Esophagus (tissue), 2 donors: ENCODE results near the gene KCMF1. TPM values are rescaled to one million over a fixed set of nuclear protein-coding genes. Genes with fewer than 3 reads are reported as not detected.
A peak's percentile ranks its signal among the peaks of the same experiment; 100 is the strongest.

Source experiments
- H3K27ac ChIP-seq, 2 donors: one replicate each; pipeline ENCODE4 v1.5.1; 2013; ENCODE audit warnings: low read depth in 2 of 2, mild to moderate bottlenecking in 2 of 2, inconsistent platforms in 1 of 2, low read length in 1 of 2, moderate library complexity in 1 of 2
- H3K27me3 ChIP-seq, 2 donors: one replicate each; pipeline ENCODE4 v1.6.1; 2013; ENCODE audit warnings: low read length in 2 of 2, control low read depth in 1 of 2, mild to moderate bottlenecking in 1 of 2; ENCODE audit not compliant: insufficient read depth in 2 of 2, control insufficient read depth in 1 of 2
- H3K36me3 ChIP-seq, 2 donors: one replicate each; pipeline ENCODE4 v1.6.1; 2013; ENCODE audit warnings: low read length in 1 of 2; ENCODE audit not compliant: control insufficient read depth in 2 of 2, insufficient read depth in 2 of 2
- H3K4me1 ChIP-seq, 2 donors: one replicate each; pipeline ENCODE4 v1.6.1; 2013; ENCODE audit warnings: low read length in 1 of 2; ENCODE audit not compliant: control insufficient read depth in 2 of 2, insufficient read depth in 2 of 2
- H3K4me3 ChIP-seq, 2 donors: one replicate each; pipeline ENCODE4 v1.5.1; 2013; ENCODE audit warnings: low read length in 2 of 2, mild to moderate bottlenecking in 2 of 2, low read depth in 1 of 2, moderate library complexity in 1 of 2
- H3K9me3 ChIP-seq, 2 donors: one replicate each; pipeline ENCODE4 v1.6.1; 2013; ENCODE audit warnings: mild to moderate bottlenecking in 2 of 2, low read depth in 1 of 2, low read length in 1 of 2, moderate library complexity in 1 of 2; ENCODE audit not compliant: control insufficient read depth in 2 of 2, insufficient read depth in 1 of 2
- WGBS, 2 donors: extraction: QIAGEN DNeasy Blood & Tissue Kit; methylation state at CpG; one replicate each; pipeline ENCODE4 v1.1.7; 2013; 5-methylcytosine and 5-hydroxymethylcytosine counted together
- polyA plus RNA-seq, 2 donors: library from polyadenylated mRNA; stranded (reverse); fragments of 200-250 nt; gene quantifications; one replicate each; pipeline ENCODE4 v1.2.3, GENCODE V29; 2013
- donor health status: healthy with polysubstance abuse.
- donor health status: Bipolar disorder and iron deficiency.

Gene KCMF1
- polyA plus RNA-seq, 2 donors = 33.7 to 52.7 TPM

DNA sequence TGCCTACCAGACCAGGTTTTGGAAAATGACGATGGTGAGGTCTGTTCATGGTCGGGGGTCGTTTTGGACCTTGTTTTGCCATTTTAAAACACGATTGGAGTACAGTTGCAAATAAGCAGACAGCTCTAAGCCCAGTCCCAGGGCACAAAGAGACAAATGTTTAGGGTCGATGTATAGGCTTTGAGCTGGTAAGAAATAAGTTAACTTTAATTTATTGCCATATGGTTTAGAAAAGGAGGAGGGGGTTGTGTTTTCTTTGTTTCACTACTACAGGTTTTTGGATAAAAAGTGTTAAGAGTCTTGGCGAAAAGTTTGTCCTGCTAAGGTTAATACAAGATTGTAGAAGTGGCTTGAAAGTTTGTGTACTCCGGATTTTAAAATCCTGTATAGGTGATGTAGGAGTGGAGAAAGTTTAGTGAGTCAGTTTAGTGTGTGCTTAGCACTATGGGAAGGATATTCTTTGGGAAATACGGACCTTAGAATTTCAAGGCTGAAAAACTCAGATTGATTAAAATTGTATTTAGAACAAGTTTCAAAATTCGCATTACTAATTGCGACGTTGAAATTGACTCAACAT is 1.3 kb downstream of the KCMF1 start:
- Histone ChIP-seq H3K36me3 (no peaks in the 10 kb centered on the region), H3K4me3 (peak overlapping the region; percentile 89 to 95), H3K27me3 (no peaks in the 10 kb centered on the region), H3K9me3 (no peaks in the 10 kb centered on the region), H3K27ac (peak overlapping the region; percentile 98 to 100), H3K4me1 (peaks cover 0 to 1% of the 10 kb centered on the region in 2 donors)
- WGBS, 2 donors = 5 to 6% methylated on average over 11 of the region's 11 CpGs

DNA sequence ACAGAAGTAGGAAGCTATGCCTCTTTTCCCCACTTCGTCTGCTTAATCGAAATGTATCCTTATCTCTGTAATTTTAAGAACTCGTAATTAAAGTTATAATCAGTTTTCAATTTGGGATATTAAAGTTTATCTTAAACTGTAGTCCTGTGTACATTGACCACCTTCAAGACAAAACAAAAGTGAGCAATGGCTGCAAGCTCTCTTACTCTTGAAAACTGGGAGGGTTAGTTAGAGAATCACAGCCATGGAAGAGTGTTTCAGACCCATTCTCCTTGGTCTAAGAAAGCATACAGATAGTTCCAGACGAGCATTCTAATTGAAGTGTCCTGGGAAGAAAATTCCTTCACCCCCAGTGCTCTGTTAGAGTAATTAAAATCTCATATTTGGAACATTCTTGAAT is 2.0 kb downstream of the KCMF1 start:
- peak overlapping the region in 1 of 2 donors; percentile 95 for H3K4me3 ChIP-seq
- H3K9me3 ChIP-seq = no peaks in the 10 kb centered on the region
- no peaks in the 10 kb centered on the region for H3K36me3 ChIP-seq
- peak overlapping the region in 1 of 2 donors; percentile 7 for H3K27ac ChIP-seq
- H3K4me1 ChIP-seq = peaks cover 0 to 3% of the 10 kb centered on the region in 2 donors
- no peaks in the 10 kb centered on the region for H3K27me3 ChIP-seq
- WGBS, 2 donors = 10 to 13% methylated on average over 4 of the region's 4 CpGs

DNA sequence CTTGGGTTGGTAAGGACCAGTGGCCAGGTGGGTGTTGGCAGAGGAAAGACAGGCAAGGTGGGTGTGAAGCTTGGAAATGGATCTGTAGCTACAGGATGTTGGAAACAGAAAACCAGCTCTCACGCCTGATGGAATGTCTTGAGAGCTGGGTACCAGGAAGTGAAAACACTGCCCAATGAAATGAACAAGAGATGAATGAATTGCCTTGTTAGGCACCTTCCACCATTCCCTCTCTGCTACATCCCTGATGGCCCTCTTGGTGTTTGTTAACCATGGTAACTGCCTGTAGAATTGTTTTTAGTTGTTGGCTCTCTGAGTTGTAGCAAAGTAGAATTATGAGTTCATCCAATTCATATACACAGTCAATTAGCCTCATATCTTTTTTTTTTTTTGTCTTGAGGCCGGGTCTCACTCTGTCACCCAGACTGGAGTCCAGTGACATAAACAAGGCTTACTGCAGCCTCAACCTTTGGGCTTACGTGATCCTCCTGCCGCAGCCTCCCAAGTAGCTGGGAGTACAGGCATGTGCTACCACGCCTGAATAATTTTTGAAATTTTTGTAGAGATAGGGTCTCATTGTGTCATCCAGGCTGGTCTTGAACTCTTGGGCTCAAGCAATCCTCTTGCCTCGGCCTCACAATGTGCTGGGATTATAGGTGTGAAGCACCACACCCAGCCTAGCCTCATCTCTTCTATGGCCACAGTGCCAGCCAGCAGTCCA is 9.5 kb downstream of the KCMF1 start:
- Histone ChIP-seq H3K27ac (peak overlapping the region in 1 of 2 donors; percentile 9), H3K4me3 (no peak overlapping the region), H3K4me1 (peaks cover 7 to 9% of the 10 kb centered on the region in 2 donors), H3K36me3 (no peaks in the 10 kb centered on the region), H3K9me3 (no peaks in the 10 kb centered on the region), H3K27me3 (no peaks in the 10 kb centered on the region)
- 85 to 88% methylated on average over 6 of the region's 6 CpGs for WGBS, 2 donors

DNA sequence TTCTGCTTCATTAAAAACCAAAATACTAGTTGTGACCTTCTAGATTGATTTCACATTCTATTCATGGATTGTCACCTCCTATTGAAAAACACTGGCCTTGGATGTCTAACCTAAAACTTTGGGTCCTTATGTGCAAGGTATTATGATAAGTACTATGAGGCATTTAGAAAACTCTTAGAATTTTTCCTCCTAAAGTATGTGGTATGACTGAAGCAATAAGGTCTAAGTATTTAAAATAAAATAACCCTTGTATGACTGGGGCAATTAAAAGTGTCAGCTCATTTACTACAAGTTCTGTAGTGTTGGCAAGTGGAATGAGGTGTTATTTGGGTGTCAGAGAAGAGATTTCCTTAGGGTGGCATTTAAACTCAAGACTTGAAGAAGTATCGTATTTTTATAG is 15.1 kb downstream of the KCMF1 start:
- H3K36me3 ChIP-seq = no peaks in the 10 kb centered on the region
- no peak overlapping the region for H3K27ac ChIP-seq
- no peaks in the 10 kb centered on the region for H3K9me3 ChIP-seq
- WGBS, 2 donors = 82 to 97% methylated on average over 1 of the region's 1 CpG
- no peaks in the 10 kb centered on the region for H3K27me3 ChIP-seq
- H3K4me3 ChIP-seq = no peak overlapping the region
- H3K4me1 ChIP-seq = peaks cover 0 to 6% of the 10 kb centered on the region in 2 donors

DNA sequence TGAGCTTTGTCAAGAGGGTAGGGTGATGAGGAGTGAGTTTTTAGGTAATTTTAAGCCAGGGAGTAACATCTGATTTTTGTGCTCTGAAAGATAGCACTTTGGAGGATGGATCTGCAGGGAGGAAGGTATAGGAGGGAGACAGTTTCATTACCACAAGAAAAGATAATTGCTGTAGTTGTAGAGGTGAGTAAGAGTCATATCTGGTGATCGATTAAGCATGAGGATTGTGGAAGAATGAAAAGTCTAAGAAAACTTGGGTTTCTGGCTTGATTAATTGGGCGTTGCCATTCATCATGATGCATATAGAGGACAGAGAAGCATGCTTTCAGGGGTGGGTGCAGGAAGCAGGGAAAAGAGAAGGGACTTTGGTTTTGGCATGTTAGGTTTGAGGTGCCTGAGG is 18.5 kb downstream of the KCMF1 start:
- no peaks in the 10 kb centered on the region for H3K9me3 ChIP-seq
- no peaks in the 10 kb centered on the region for H3K36me3 ChIP-seq
- H3K4me1 ChIP-seq = peaks cover 0 to 5% of the 10 kb centered on the region in 2 donors
- H3K27me3 ChIP-seq = no peaks in the 10 kb centered on the region
- H3K27ac ChIP-seq = no peak overlapping the region
- no peak overlapping the region for H3K4me3 ChIP-seq
- WGBS, 2 donors = 79 to 90% methylated on average over 2 of the region's 2 CpGs

DNA sequence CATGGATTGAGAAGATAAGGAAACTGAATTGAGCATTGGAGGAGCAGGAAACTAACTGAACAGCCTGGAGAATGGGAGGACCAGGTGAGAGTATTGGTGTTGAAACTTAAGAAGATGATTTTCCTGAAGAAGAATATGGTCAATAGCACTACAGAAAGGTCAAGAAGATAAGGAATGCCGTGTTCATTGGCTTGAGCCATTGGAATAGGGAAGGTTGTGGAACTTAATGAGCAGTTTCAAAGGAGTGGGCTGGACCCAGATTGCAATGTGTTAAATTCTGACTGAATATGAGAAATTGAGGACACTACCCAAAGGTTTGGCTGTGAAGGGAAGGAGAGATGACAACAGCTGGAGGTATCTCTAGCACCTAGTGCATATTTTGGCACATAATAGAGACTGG is 19.0 kb downstream of the KCMF1 start:
- Histone ChIP-seq H3K27me3 (no peaks in the 10 kb centered on the region), H3K4me1 (peaks cover 0 to 5% of the 10 kb centered on the region in 2 donors), H3K9me3 (no peaks in the 10 kb centered on the region), H3K27ac (no peak overlapping the region), H3K4me3 (no peak overlapping the region), H3K36me3 (no peaks in the 10 kb centered on the region)
- 89 to 93% methylated on average over 1 of the region's 1 CpG for WGBS, 2 donors

DNA sequence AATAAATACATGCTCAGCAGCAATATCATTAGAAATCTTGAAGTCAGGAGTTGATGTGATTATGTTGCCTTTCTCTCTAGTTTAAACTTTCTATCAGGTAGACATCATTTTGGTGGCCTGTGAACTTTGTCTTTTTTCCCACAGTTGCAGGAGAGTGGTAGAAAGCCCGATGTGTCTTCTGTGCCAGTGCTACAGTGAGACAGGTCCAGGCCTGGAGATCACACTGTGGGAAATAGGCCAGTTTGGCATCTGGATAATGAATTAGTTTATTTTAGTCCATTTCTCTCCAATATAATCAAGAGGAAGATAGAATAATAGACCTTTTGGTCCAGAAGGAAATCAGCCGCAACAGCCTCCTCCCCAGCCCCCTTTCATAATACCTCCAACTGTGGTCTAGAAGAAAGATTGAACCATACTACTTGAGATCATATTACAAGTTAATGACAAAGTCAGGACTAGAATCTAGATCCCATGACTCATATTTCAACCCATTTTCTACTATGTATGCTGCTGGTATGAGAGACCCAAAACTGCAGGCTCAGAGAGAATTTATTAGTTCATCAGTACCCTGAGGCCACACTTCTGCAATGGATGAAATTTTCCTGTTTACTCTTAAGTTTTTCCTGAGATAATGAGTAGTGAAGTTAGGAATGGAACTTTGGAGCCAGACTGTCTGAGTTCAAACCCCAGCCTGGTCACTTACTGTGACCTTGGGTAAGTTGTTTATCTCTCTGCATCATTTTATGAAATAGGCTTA is 20.6 kb downstream of the KCMF1 start:
- Histone ChIP-seq H3K4me1 (peaks cover 0 to 5% of the 10 kb centered on the region in 2 donors), H3K4me3 (no peak overlapping the region), H3K27me3 (no peaks in the 10 kb centered on the region), H3K9me3 (no peaks in the 10 kb centered on the region), H3K36me3 (no peaks in the 10 kb centered on the region), H3K27ac (no peak overlapping the region)
- WGBS, 2 donors = 25 to 47% methylated on average over 2 of the region's 2 CpGs

DNA sequence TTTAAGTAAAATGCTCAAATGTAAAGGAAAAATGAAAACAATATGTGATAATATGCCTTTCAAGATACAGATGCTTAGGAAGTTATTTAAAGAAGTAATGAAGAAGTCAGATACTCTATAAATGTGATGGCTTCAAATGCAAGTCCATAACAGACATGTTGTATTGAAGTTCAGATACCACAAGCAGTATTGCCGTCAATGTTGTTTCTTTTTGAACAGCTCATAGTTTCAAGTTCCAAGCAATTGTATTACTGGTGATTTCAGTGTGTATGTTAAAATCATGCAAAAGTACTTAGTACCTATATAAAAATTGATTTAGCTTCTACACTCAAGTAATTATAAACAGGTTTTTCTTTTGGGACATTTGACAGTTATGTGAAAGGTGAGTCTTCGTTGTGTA is 24.9 kb downstream of the KCMF1 start:
- no peak overlapping the region for H3K27ac ChIP-seq
- no peaks in the 10 kb centered on the region for H3K27me3 ChIP-seq
- no peaks in the 10 kb centered on the region for H3K36me3 ChIP-seq
- H3K4me3 ChIP-seq = no peak overlapping the region
- H3K4me1 ChIP-seq = peaks cover 0 to 2% of the 10 kb centered on the region in 2 donors
- 65 to 71% methylated on average over 2 of the region's 2 CpGs for WGBS, 2 donors
- H3K9me3 ChIP-seq = no peaks in the 10 kb centered on the region

DNA sequence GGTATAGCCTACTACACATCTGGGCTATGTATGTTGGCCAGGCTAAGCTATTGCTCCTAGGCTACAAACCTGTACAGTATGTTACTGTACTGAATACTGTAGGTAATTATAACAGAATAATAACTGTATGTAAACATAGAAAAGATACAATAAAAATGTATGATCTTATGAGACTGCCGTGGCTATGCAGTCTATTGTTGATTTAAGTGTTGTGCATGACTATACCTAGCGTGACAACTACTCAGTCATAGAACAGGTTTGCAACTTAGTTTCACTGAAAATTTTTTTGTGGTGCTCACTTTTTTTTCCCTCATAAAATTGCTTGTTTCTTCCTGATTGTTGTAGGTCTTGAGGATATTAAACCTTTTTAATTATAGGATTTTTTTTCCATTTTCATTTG is 25.9 kb downstream of the KCMF1 start:
- H3K36me3 ChIP-seq = no peaks in the 10 kb centered on the region
- WGBS, 2 donors = 52 to 57% methylated on average over 2 of the region's 2 CpGs
- H3K4me3 ChIP-seq = no peak overlapping the region
- H3K9me3 ChIP-seq = no peaks in the 10 kb centered on the region
- no peak overlapping the region for H3K27ac ChIP-seq
- no peaks in the 10 kb centered on the region for H3K27me3 ChIP-seq
- no peaks in the 10 kb centered on the region for H3K4me1 ChIP-seq
